ENCODE measurements around the gene SCRN1. TPM values are rescaled to one million over a fixed set of nuclear protein-coding genes. Genes with fewer than 3 reads are reported as not detected.

SCRN1 gene
- total RNA-seq, 2 donors from 2014 or later: 33.8 to 99.8 TPM

DNA sequence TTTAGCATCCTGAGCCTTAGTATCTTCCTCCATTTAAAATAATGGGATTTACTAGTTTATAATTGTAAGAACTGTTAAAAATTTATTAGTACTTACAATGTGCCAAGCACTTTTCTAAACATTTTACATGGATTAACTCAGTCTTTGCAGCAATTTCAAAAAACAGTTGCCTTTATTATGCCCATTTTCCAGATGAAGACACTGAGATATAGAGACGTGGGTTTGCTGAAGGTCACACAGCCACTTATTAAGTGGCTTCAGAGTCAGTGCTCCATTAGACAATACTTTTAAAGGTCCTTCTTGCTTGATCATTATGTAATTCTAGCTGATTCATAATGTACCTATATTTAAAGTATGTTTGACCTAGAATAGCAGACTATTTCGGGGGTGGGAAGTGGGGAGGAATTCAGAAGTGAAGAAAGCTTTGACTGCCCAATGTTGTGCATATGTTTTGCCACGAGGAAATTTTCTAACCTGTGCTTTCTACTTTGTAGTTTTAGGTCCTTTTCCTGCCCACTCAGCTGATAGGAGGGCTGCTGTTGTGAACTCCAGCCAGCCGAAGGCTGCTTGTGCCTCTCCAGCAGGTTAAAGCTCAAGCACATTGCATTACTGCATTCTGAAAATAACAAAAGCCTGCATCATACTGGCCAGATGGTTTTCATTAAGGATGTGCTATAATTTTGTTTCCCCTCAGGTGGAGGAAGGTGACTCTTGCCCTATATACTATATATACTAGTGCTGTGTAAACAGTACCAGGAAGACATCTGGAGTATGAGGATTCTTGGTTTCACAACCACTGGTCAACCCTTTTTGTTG is 42.9 kb upstream of the SCRN1 start:
- no peak for DNase-seq (ENCODE audit: low spot score)
- no peaks in the 10 kb centered on the region for H3K4me1 ChIP-seq (replicated peaks)
- no peak for TF ChIP-seq CTCF (IDR thresholded peaks at IDR 0.05)
- no peak for TF ChIP-seq POLR2A (IDR thresholded peaks at IDR 0.05)
- TF ChIP-seq POLR2AphosphoS5 (IDR thresholded peaks at IDR 0.05): no peak
- no peaks in the 10 kb centered on the region for H3K36me3 ChIP-seq
- H3K27ac ChIP-seq: no peak overlapping the region
- 62% methylated on average over 4 of the region's 4 CpGs for WGBS
- H3K27me3 ChIP-seq (replicated peaks; ENCODE audit: insufficient read depth): no peaks in the 10 kb centered on the region
- H3K9me3 ChIP-seq: no peaks in the 10 kb centered on the region
- intact Hi-C loops (cut with DNase I): no loop called here
- H3K4me3 ChIP-seq: no peak overlapping the region

GRCh38 chr7:30029696-30030095 is 40.1 kb upstream of the SCRN1 start:
- H3K4me1 ChIP-seq (replicated peaks): peaks cover 3% of the 10 kb centered on the region
- intact Hi-C loops (cut with DNase I): loop anchor here (5.0 kb wide), 1 partner anchor 33 kb away; no protein-coding TSS in a partner anchor
- peak overlapping the region in 1 of 2 donors; percentile 84 for H3K4me3 ChIP-seq
- no peaks in the 10 kb centered on the region for H3K27me3 ChIP-seq (replicated peaks; ENCODE audit: insufficient read depth)
- DNase-seq (ENCODE audit: low spot score): no peak
- no peak overlapping the region for H3K27ac ChIP-seq
- 21% methylated on average over 6 of the region's 6 CpGs for WGBS
- H3K36me3 ChIP-seq: no peaks in the 10 kb centered on the region
- H3K9me3 ChIP-seq: no peaks in the 10 kb centered on the region
- TF ChIP-seq CTCF (IDR thresholded peaks at IDR 0.05) (no peak), POLR2A (IDR thresholded peaks at IDR 0.05) (no peak), POLR2AphosphoS5 (IDR thresholded peaks at IDR 0.05) (no peak)

DNA sequence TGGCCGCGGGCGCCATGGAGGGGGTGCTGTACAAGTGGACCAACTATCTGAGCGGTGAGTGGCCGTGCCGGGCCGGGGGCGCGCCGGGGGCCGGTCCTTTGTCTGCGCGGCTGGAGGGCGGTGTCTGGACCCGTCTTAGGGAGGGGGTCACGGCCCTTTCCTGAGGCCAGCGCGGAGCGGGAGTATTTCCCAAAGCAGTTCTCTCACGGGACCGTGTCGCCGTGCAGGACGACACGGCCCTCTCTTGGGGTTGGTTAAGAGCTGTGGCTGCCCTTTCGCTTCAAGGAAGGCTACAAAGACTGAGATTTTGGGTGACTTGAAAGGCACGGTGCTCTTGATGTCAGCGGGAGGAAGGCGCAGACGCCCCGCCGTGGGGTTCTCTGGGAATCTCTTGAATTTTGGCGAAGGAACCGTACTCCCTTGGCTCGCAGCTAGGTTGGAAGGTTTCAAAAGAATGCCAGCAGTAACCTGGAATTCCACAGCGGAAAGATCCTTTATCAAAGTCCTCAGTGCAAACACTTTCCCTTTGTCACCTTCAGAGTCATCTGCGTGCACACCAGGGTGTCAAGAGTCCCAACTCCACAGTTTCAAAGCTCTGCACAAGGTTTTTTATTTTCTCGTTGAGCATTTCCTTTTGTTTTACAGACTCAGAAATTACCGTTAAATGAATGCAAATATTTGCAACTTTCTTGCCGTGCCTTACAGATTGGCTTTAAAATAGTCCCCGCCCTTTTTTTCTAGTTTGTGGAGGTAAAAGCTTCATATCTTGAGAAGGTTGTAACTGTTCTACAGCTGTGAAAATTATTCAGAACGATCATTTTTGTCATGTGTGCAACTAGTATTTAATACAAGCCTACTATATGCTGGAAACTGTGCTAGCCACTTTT is 39.4 kb upstream of the SCRN1 start:
- H3K9me3 ChIP-seq: no peaks in the 10 kb centered on the region
- intact Hi-C loops (cut with DNase I): loop anchor here (5.0 kb wide), 1 partner anchor 33 kb away; no protein-coding TSS in a partner anchor
- H3K4me3 ChIP-seq: peak overlapping the region; percentile 76 to 84
- H3K27ac ChIP-seq: peak overlapping the region; percentile 85 to 86
- peak in 1 of 4 experiments; percentile 13 for TF ChIP-seq CTCF (IDR thresholded peaks at IDR 0.05)
- no peak for TF ChIP-seq POLR2A (IDR thresholded peaks at IDR 0.05)
- peak; percentile 4 for TF ChIP-seq POLR2AphosphoS5 (IDR thresholded peaks at IDR 0.05)
- peaks cover 3% of the 10 kb centered on the region for H3K4me1 ChIP-seq (replicated peaks)
- H3K36me3 ChIP-seq: no peaks in the 10 kb centered on the region
- no peaks in the 10 kb centered on the region for H3K27me3 ChIP-seq (replicated peaks; ENCODE audit: insufficient read depth)
- WGBS: under 1% methylated on average over 40 of the region's 42 CpGs
- DNase-seq (ENCODE audit: low spot score): peak; percentile 30

- H3K27ac ChIP-seq: peak within 1 kb of the TSS; percentile 85 to 86
- no peaks in the 10 kb centered on the region for H3K36me3 ChIP-seq
- WGBS: 0% methylated on average over 60 of the region's 70 CpGs
- peak in 1 of 4 experiments; percentile 24 for TF ChIP-seq CTCF (IDR thresholded peaks at IDR 0.05)
- peak; percentile 67 for TF ChIP-seq POLR2A (IDR thresholded peaks at IDR 0.05)
- peak; percentile 87 for TF ChIP-seq POLR2AphosphoS5 (IDR thresholded peaks at IDR 0.05)
- DNase-seq (ENCODE audit: low spot score): peak; percentile 79
- no peaks in the 10 kb centered on the region for H3K9me3 ChIP-seq
- H3K4me3 ChIP-seq: peak within 1 kb of the TSS; percentile 76 to 84
- H3K4me1 ChIP-seq (replicated peaks): peaks cover 3% of the 10 kb centered on the region
- intact Hi-C loops (cut with DNase I): loop anchor here (5.0 kb wide), 1 partner anchor 34 kb away; no protein-coding TSS in a partner anchor
- no peaks in the 10 kb centered on the region for H3K27me3 ChIP-seq (replicated peaks; ENCODE audit: insufficient read depth)
Measured at GRCh38 chr7:30028216-30028748, 38.7 kb upstream of the SCRN1 start, which contains the start of gene PLEKHA8. Gene PLEKHA8, plus strand, starts transcription at chr7:30028412. Its CDS starts 351 bp downstream, at chr7:30028763.

Data from prostate gland (tissue), 2 donors.